SK-N-SH (cell line): ENCODE measurements around the gene PCDHA12. TPM values are rescaled to one million over a fixed set of nuclear protein-coding genes. Genes with fewer than 3 reads are reported as not detected.

Source experiments
- CTCF ChIA-PET: fragments of 300-600, 350-600 bp; formaldehyde crosslinking; extraction: SDS; loops from one replicate; lab custom pipeline; 2021; lab: Yijun Ruan, JAX
- POLR2A ChIA-PET: fragments of 350-600 bp; sonication (Branson Sonifier 250); formaldehyde crosslinking; extraction: SDS; loops from one replicate; lab custom pipeline; 2020; ENCODE audit warnings: antibody characterized with exemption, inconsistent platforms; lab: Yijun Ruan, JAX
- DNase-seq: peaks from one replicate; pipeline ENCODE4 v3.0.0; 2012
- H2AFZ ChIP-seq: fragments of 200-600 bp; sonication (generic); 2 replicates; pipeline ENCODE4 v1.8.1; 2016; ENCODE audit warnings: antibody characterized with exemption, mild to moderate bottlenecking, low read depth
- H3F3A ChIP-seq: fragments of 200-600 bp; sonication (generic); replicated peaks from 2 replicates; pipeline ENCODE3; 2016; ENCODE audit warnings: antibody characterized with exemption, mild to moderate bottlenecking; ENCODE audit not compliant: insufficient read depth
- H3K27ac ChIP-seq, 2 experiments: fragments of 200-500 bp in 1 of 2; fragments of 200-600 bp in 1 of 2; sonication (Bioruptor generic) in 1 of 2; sonication (generic), shearing (Covaris generic) in 1 of 2; 2 replicates each; pipeline versions ENCODE4 v1.5.1 to v1.6.1; 2014 to 2016; ENCODE audit warnings: low read depth in 2 of 2, inconsistent platforms in 1 of 2, low read length in 1 of 2, mild to moderate bottlenecking in 1 of 2, mixed read lengths in 1 of 2
- H3K27me3 ChIP-seq: fragments of 200-600 bp; sonication (generic), shearing (Covaris generic); 2 replicates; pipeline ENCODE4 v1.6.1; 2016; ENCODE audit warnings: mixed run types; ENCODE audit not compliant: insufficient read depth
- H3K36me3 ChIP-seq, 2 experiments: fragments of 200-500 bp in 1 of 2; fragments of 200-600 bp in 1 of 2; sonication (Bioruptor generic) in 1 of 2; sonication (generic) in 1 of 2; replicated peaks in 1 of 2; 2 replicates each; pipeline versions ENCODE3 to v1.5.1; 2014 to 2016; ENCODE audit warnings: low read length in 1 of 2, mild to moderate bottlenecking in 1 of 2; ENCODE audit not compliant: insufficient read depth in 2 of 2, control insufficient read depth in 1 of 2
- H3K4me1 ChIP-seq, 2 experiments: fragments of 200-500 bp in 1 of 2; fragments of 200-600 bp in 1 of 2; sonication (Bioruptor generic) in 1 of 2; sonication (generic), shearing (Covaris generic) in 1 of 2; 2 replicates each; pipeline versions ENCODE4 v1.5.1 to v1.6.1; 2014 to 2016; ENCODE audit warnings: low read depth in 1 of 2, low read length in 1 of 2, mixed run types in 1 of 2; ENCODE audit not compliant: insufficient read depth in 2 of 2, control insufficient read depth in 1 of 2
- H3K4me2 ChIP-seq: fragments of 200-600 bp; sonication (generic), shearing (Covaris generic); 2 replicates; pipeline ENCODE4 v1.6.1; 2017; ENCODE audit warnings: mixed run types
- H3K4me3 ChIP-seq, 2 experiments: fragments of 200-500 bp in 1 of 2; fragments of 200-600 bp in 1 of 2; sonication (Bioruptor generic) in 1 of 2; sonication (generic), shearing (Covaris generic) in 1 of 2; 2 replicates each; pipeline versions ENCODE4 v1.5.1 to v1.8.1; 2014 to 2016; ENCODE audit warnings: low read depth in 2 of 2, inconsistent platforms in 1 of 2, low read length in 1 of 2, mild to moderate bottlenecking in 1 of 2, mixed read lengths in 1 of 2, moderate library complexity in 1 of 2
- H3K79me2 ChIP-seq: fragments of 200-600 bp; sonication (generic); 2 replicates; pipeline ENCODE4 v1.8.1; 2017; ENCODE audit warnings: mild to moderate bottlenecking; ENCODE audit not compliant: insufficient read depth
- H3K9ac ChIP-seq: fragments of 200-600 bp; sonication (generic); 2 replicates; pipeline ENCODE4 v1.6.1; 2017; ENCODE audit warnings: mixed run types
- H3K9me2 ChIP-seq: fragments of 200-600 bp; sonication (generic); 2 replicates; pipeline ENCODE4 v1.6.1; 2017; ENCODE audit warnings: mixed run types
- H3K9me3 ChIP-seq: fragments of 200-600 bp; sonication (generic); 2 replicates; pipeline ENCODE4 v1.6.1; 2017; ENCODE audit warnings: mixed run types, mild to moderate bottlenecking, moderate library complexity
- H4K20me1 ChIP-seq: fragments of 200-600 bp; sonication (generic); 2 replicates; pipeline ENCODE4 v1.6.1; 2017; ENCODE audit warnings: mild to moderate bottlenecking, mixed run types; ENCODE audit not compliant: insufficient read depth
- CTCF ChIP-seq: fragments of 200-600 bp; sonication (generic); IDR thresholded peaks from 2 replicates; pipeline ENCODE4 v1.6.1; 2017; ENCODE audit warnings: antibody characterized with exemption, mild to moderate bottlenecking, moderate library complexity
- EP300 ChIP-seq, 2 experiments: IDR thresholded peaks; 2 replicates each; pipeline versions ENCODE4 v1.4.0 to v1.6.1; 2012; ENCODE audit warnings: borderline replicate concordance in 1 of 2, low read depth in 1 of 2, low read length in 1 of 2
- EZH2phosphoT487 ChIP-seq: fragments of 200-600 bp; sonication (generic); IDR thresholded peaks from 2 replicates; pipeline ENCODE4 v1.6.1; 2017; ENCODE audit warnings: low read depth, mixed run types, mild to moderate bottlenecking, antibody characterized with exemption, moderate library complexity, borderline replicate concordance
- FOXJ3 ChIP-seq: sonication (generic); formaldehyde crosslinking; IDR thresholded peaks from 2 replicates; pipeline ENCODE4 v1.5.1; 2020; ENCODE audit warnings: mild to moderate bottlenecking, missing genetic modification reagents
- GATA2 ChIP-seq: sonication (generic); formaldehyde crosslinking; IDR thresholded peaks from 2 replicates; pipeline ENCODE4 v1.5.0; 2020; ENCODE audit warnings: mild to moderate bottlenecking, missing genetic modification reagents
- JUND ChIP-seq: IDR thresholded peaks from 2 replicates; pipeline ENCODE4 v1.4.0; 2012
- MEF2A ChIP-seq: IDR thresholded peaks from 2 replicates; pipeline ENCODE4 v1.4.0; 2012; ENCODE audit warnings: low read depth, borderline replicate concordance
- REST ChIP-seq: IDR thresholded peaks from 2 replicates; pipeline ENCODE4 v1.6.1; 2012; ENCODE audit warnings: mild to moderate bottlenecking, low read depth, low read length, moderate library complexity
- RFX5 ChIP-seq: IDR thresholded peaks from 2 replicates; pipeline ENCODE4 v1.6.1; 2012; ENCODE audit warnings: mild to moderate bottlenecking, improper control_type of control experiment, low read length
- TCF12 ChIP-seq: IDR thresholded peaks from 2 replicates; pipeline ENCODE4 v1.4.0; 2012
- TEAD4 ChIP-seq: IDR thresholded peaks from 2 replicates; pipeline ENCODE4 v1.4.0; 2012; ENCODE audit warnings: mild to moderate bottlenecking, borderline replicate concordance; ENCODE audit not compliant: insufficient read depth
- USF2 ChIP-seq: fragments of 150-350 bp; IDR thresholded peaks from 2 replicates; pipeline ENCODE4 v1.6.1; 2017; ENCODE audit warnings: antibody characterized with exemption, low read length, low read depth, borderline replicate concordance
- ZBTB33 ChIP-seq: IDR thresholded peaks from 2 replicates; pipeline ENCODE4 v1.4.0; 2012; ENCODE audit warnings: low read depth, borderline replicate concordance
- WGBS: methylation state at CpG from one replicate; pipeline ENCODE4 v1.1.6; 2017; ENCODE audit warnings: low lambda C conversion rate; 5-methylcytosine and 5-hydroxymethylcytosine counted together
- polyA plus RNA-seq, 3 experiments: library from polyadenylated mRNA; depleted of rRNA; stranded (reverse); fragments of >200 nt; gene quantifications; 2 replicates each; pipeline ENCODE4 v1.2.3, GENCODE V29; 2012

Gene PCDHA12
- polyA plus RNA-seq, 1 of the 3 experiments (the other 2 are of a cell fraction), result 0.54 TPM

- H3K36me3 ChIP-seq, result no peaks in the 10 kb centered on the region
- TF ChIP-seq EZH2phosphoT487, result no peak
- no peak for TF ChIP-seq TEAD4
- TF ChIP-seq EP300 (IDR thresholded peaks at IDR 0.05; ENCODE audit: borderline replicate concordance in 1 of 2, low read depth in 1 of 2, low read length in 1 of 2), result no peak
- TF ChIP-seq GATA2 (CRISPR knock-in tag), result no peak
- TF ChIP-seq USF2, result no peak
- no peak for TF ChIP-seq ZBTB33
- no peak for TF ChIP-seq REST
- TF ChIP-seq MEF2A, result no peak
- TF ChIP-seq JUND, result no peak
- TF ChIP-seq TCF12, result no peak
- no peak for TF ChIP-seq CTCF
- no peak for TF ChIP-seq RFX5
- TF ChIP-seq FOXJ3, result no peak
- TF ChIP-seq, all 33 proteins: peak for 0
- ChIA-PET POLR2A (no interaction called here), CTCF (interaction anchor here (1.1 to 9.2 kb wide), 4 partner anchors 12 to 360 kb away, joined by 3 to 132 read pairs (median 36); partner anchors contain the start of genes PCDHA12, PCDHA8 and PCDHB14)
- no peak for DNase-seq
- Histone ChIP-seq H3K27ac (no peak overlapping the region), H4K20me1 (no peaks in the 10 kb centered on the region), H3F3A (no peaks in the 10 kb centered on the region), H3K4me3 (no peak overlapping the region; a peak in 1 of 4 replicates), H3K27me3 (no peaks in the 10 kb centered on the region), H3K4me1 (no peaks in the 10 kb centered on the region), H3K9me2 (no peaks in the 10 kb centered on the region), H3K9me3 (no peaks in the 10 kb centered on the region), H3K9ac (no peak overlapping the region), H2AFZ (no peak overlapping the region), H3K79me2 (no peaks in the 10 kb centered on the region), H3K4me2 (no peak overlapping the region)
- 85% methylated on average over 63 of the region's 76 CpGs for WGBS
These were observed 12.4 kb upstream of the PCDHA12 start for GRCh38 chr5:140862441-140863295.
